ENCODE data around the gene HDAC6.

The HDAC6 gene

DNA sequence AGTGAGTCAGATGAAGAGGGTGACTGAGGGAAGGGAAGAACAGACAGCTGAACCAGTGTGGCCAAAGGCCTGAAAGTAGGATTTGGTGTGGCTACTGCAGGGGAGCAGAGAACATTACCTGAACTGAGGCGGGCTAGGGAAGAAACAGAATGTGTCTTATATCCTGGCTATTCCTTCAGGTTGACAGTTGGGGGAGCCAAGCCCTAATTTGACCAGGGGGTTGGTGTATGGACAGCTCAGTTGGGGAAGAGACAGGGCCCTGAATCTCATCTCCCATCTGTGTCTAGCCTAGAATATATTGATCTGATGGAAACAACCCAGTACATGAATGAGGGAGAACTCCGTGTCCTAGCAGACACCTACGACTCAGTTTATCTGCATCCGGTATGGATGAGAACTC, 4.2 kb downstream of the HDAC6 start:
- in situ Hi-C loops (cut with HindIII; ENCODE audit: low sequenced_read_pairs) = no loop called here
- no peak overlapping the region for H3K4me3 ChIP-seq (ENCODE audit: low read depth, low read length)
- no peak for DNase-seq (ENCODE audit: low read depth)
- TF ChIP-seq CTCF (IDR thresholded peaks at IDR 0.05; ENCODE audit: low read depth, low read length, missing control alignments) = no peak

DNA sequence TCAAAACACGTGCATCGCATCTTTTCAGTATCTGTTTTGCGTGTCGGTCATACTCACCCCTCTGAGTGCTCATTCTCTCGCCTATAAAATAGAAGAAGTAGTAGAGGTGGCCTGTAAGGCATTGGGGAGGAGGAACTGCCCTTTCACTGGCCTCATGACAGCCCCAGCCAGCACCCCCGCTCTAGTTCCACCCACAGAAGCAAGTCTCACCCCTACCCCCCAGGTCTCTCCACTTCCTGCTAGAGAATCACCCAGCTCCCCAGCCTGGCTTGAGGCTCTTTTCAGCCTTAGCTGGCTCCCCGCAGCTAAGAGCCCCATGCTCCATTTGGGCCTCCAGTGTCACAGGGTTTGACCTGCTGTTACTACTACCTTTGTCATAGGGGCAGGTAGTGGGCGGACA, 11.8 kb downstream of the HDAC6 start:
- no peak for DNase-seq (ENCODE audit: low read depth)
- no peak overlapping the region for H3K4me3 ChIP-seq (ENCODE audit: low read depth, low read length)
- TF ChIP-seq CTCF (IDR thresholded peaks at IDR 0.05; ENCODE audit: low read depth, low read length, missing control alignments) = no peak
- in situ Hi-C loops (cut with HindIII; ENCODE audit: low sequenced_read_pairs) = no loop called here

DNA sequence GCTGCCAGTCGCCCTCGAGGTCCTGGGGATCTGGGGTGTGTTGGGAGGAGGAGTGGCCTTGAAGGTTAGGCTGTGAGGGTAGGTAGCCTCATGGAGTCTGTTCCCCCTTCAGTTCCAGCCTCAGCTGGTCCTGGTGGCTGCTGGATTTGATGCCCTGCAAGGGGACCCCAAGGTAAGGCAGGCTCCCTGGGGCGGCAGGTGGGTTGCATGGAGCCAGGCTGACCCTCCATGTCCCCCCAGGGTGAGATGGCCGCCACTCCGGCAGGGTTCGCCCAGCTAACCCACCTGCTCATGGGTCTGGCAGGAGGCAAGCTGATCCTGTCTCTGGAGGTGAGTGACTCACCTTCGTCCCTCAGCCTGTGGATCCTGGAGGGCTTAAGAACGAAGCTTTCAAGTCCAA, 12.9 kb downstream of the HDAC6 start:
- DNase-seq (ENCODE audit: low read depth) = no peak
- no peak for TF ChIP-seq CTCF (IDR thresholded peaks at IDR 0.05; ENCODE audit: low read depth, low read length, missing control alignments)
- H3K4me3 ChIP-seq (ENCODE audit: low read depth, low read length) = no peak overlapping the region
- in situ Hi-C loops (cut with HindIII; ENCODE audit: low sequenced_read_pairs) = no loop called here

GRCh38 chrX:48815266-48815665, 13.4 kb downstream of the HDAC6 start:
- in situ Hi-C loops (cut with HindIII; ENCODE audit: low sequenced_read_pairs) = no loop called here
- TF ChIP-seq CTCF (IDR thresholded peaks at IDR 0.05; ENCODE audit: low read depth, low read length, missing control alignments) = no peak
- DNase-seq (ENCODE audit: low read depth) = no peak
- no peak overlapping the region for H3K4me3 ChIP-seq (ENCODE audit: low read depth, low read length)

DNA sequence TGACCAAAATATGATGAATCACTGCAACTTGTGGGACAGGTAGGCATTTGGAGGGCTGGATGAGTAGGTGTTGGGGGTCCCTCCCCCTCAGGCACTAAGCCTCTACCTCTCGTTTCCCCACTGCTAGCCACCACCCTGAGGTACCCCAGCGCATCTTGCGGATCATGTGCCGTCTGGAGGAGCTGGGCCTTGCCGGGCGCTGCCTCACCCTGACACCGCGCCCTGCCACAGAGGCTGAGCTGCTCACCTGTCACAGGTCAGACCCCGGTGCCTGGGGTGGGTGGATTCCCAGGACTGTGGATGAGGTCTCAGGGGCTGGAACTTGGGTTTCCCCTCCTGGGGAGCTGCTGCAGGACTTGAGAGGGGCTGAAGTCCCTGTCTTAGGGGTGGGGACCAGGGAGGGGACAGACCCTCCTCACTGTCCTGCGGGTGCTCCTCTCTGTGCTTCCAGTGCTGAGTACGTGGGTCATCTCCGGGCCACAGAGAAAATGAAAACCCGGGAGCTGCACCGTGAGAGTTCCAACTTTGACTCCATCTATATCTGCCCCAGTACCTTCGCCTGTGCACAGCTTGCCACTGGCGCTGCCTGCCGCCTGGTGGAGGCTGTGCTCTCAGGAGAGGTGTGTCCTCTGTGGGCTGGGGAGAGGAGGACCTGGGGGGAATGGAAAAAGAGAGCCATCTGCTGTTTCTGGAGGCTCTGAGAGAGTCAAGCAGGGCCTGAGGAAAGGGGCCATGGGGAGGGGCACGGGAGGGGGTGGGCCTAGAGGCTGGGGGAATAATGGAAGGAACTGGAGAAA, 14.3 kb downstream of the HDAC6 start:
- no peak for DNase-seq (ENCODE audit: low read depth)
- in situ Hi-C loops (cut with HindIII; ENCODE audit: low sequenced_read_pairs) = no loop called here

GRCh38 chrX:48818098-48818497, 16.2 kb downstream of the HDAC6 start:
- in situ Hi-C loops (cut with HindIII; ENCODE audit: low sequenced_read_pairs) = no loop called here
- TF ChIP-seq CTCF (IDR thresholded peaks at IDR 0.05; ENCODE audit: low read depth, low read length, missing control alignments) = no peak
- DNase-seq (ENCODE audit: low read depth) = no peak
- no peak overlapping the region for H3K4me3 ChIP-seq (ENCODE audit: low read depth, low read length)

More for the DNA sequence above, 14.3 kb downstream of the HDAC6 start:
- no peak for TF ChIP-seq CTCF (IDR thresholded peaks at IDR 0.05; ENCODE audit: low read depth, low read length, missing control alignments)
- no peak overlapping the region for H3K4me3 ChIP-seq (ENCODE audit: low read depth, low read length)
